Right hindlimb (tissue), 1 donor: ENCODE data around the gene PRRT3.

Experiments
- DNase-seq: peaks from one replicate; pipeline ENCODE4 v3.0.0-alpha.2; 2018

PRRT3 gene

DNA sequence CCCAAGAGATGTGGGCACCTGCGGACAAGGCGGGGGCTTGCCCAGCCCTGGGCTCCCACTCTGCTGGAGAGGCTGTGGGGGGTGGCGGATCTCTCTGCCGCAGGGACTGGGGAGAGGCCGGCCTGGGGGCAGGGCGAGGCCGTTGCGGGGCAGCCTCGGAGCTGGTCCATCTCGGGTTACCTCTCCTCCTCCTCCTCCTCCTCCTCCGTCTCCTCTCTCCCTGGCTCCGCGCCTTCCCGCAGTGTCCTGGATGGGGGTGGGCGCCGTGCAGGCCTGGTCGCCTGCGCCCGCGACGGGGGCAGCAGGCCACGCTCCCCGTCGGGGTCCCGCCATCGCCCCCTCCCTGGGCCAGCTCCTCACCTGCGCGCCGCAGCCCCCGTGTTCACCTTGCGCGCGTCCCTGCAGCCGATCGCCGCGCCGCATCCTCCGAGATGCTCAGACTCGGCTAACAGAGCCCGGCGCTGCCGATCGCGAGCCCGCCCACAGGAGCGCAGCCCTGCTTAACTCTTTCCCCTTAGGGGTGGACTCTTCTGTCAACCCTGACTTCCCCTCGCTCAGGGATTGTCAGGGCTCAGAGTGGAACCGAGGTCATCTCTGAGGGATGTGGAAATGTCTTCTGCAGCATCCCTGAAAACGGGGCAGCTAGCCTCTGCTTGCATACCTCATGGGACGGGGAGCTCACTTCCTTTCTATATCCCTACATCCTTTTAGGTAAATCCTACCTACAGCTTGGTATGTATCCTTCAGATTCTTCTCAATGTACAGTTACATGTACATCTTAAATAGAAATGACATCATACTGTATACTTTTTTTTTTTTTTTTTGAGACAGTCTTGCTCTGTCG is at the start of gene PRRT3:
TSS of gene PRRT3 (minus strand) at position 447 of the 844 bp plus-strand sequence. CDS start 2,293 bp downstream, outside the sequence.
- peak; percentile 55 for DNase-seq

- DNase-seq, result no peak
These were observed 48.5 kb upstream of the PRRT3 start for GRCh38 chr3:10000686-10001085.

DNA sequence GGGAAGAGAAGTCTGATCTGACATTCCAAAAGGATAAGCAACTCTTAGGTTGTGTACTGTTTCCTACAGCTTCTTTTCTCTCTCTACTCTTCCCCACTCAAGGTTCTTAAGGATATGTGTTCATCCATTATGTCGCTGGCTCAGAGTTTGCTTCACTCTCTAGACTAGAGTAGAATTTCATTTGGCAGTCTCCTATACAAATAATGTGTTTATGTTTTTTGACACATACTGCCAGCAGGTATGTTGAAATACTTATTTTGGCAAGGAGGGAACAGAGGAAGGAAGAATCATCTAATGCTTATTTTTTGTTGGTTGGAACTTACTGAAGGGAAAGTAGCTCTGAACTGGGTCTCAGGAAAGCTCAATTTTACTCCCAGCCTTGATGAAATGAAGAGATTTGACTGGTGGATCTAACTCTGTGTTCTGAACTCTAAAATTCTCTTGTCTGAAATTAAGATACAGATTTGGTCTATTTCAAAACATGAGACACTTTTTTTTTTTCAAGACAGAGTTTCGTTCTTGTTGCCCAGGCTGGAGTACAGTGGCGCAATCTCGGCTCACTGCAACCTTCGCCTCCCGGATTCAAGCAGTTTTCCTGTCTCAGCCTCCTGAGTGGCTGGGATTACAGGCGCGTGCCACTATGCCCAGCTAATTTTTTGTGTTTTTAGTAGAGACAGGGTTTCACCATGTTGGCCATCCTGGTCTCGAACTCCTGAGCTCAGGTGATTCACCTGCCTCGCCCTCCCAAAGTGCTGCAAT is 42.1 kb upstream of the PRRT3 start:
- no peak for DNase-seq

DNA sequence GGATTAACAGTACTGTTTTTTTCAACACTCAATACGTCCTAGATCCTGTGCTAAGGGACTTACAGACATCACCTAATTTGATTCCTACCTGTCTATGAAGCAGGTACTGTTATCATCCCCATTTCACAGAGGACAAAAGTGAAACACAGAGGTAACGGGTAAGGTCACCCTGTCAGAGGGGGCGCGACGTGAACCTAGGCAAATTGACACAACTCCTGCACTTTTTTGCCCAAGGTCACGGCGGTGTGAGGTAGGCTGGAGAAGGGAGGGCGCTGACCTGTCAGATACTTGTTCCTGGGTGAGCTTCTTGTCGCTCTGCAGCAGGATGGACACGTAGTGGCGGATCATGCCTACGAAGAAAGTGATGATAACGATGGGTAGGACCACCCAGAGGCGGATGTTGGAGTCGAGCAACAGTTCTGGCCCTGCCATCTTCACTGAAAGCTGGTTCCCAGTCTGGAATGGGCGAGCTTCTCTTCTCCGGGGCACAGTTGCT is 34.1 kb upstream of the PRRT3 start:
- DNase-seq, result no peak

GRCh38 chr3:9980251-9980650 is 28.0 kb upstream of the PRRT3 start:
- no peak for DNase-seq

DNA sequence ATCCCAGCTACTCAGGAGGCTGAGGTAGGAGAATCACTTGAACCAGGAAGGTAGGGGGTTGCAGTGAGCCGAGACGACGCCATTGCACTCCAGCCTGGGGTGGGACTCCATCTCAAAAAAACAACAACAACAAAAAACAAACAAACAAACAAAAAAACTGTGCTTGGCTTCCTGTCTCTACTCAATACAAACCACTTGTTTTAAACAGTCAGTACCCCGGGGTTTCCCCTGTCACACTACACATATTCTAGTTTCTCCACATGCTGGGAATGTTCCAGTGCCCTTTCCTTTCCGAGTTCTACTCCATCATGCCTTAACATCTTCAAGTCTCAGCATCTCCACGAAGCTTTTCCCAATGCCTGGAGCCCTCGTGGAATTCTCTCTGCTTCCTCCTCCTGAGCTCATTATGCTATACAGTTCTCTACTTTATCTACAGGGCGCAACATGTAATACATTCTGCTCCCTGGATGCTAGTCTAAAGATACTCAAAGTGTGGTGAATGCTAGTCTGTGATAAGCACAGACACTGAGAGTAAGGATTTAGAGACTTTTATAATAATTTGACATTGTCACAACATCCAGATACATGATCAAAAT is 26.6 kb upstream of the PRRT3 start:
- no peak for DNase-seq

GRCh38 chr3:9976721-9977709 is 24.8 kb upstream of the PRRT3 start:
- no peak for DNase-seq

DNA sequence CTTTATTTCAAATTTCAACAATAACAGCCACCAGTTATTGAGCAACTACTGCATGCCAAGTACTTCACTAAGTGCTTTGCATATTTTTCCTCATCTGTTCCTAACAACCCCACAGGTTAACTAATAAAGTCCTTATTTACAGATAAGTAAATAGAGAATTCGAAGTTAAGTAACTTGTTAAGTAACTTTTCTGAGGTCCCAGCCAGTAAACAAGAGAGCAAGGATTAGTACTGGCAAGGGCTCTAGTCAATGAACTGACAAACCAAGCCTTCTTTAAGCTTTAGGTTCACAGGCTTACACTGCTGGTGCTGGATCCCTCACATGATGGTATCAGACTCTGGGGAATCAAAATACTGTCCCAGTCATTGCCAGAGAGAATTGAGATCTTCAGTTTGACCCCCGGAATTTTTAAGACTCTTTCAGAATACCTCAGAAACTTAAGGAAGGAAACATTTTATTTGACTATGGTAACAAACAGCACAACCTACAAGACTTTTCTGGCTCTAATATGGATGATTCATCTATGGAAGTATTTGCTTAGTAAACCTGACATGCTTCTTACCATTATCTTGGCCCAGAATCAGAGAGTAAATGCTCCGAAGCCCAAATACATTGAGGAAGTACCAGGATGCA is 17.9 kb upstream of the PRRT3 start:
- DNase-seq, result no peak

- no peak for DNase-seq
These were observed 17.4 kb upstream of the PRRT3 start for GRCh38 chr3:9969632-9970019.

DNA sequence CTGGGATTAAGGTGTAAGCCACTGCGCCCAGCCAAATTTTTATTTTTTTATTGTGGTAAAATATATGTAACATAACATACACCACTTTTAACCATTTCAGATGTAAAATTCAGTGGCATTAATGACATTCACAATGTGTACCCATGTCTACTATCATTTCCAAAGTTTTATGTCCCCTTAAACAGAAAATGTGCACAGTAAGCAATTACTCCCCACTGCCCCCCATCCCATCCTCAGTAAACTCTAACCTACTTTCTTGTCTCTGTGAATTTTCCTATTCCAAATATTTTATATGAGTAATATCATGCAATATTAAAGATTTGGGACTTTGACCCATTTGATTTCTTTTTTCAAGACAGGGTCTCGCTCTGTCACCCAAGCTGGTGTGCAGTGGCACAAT is 14.6 kb upstream of the PRRT3 start:
- no peak for DNase-seq

- no peak for DNase-seq
These were observed 13.1 kb upstream of the PRRT3 start for GRCh38 chr3:9965200-9965875.

GRCh38 chr3:9957214-9957613 is 5.0 kb upstream of the PRRT3 start:
- no peak for DNase-seq

DNA sequence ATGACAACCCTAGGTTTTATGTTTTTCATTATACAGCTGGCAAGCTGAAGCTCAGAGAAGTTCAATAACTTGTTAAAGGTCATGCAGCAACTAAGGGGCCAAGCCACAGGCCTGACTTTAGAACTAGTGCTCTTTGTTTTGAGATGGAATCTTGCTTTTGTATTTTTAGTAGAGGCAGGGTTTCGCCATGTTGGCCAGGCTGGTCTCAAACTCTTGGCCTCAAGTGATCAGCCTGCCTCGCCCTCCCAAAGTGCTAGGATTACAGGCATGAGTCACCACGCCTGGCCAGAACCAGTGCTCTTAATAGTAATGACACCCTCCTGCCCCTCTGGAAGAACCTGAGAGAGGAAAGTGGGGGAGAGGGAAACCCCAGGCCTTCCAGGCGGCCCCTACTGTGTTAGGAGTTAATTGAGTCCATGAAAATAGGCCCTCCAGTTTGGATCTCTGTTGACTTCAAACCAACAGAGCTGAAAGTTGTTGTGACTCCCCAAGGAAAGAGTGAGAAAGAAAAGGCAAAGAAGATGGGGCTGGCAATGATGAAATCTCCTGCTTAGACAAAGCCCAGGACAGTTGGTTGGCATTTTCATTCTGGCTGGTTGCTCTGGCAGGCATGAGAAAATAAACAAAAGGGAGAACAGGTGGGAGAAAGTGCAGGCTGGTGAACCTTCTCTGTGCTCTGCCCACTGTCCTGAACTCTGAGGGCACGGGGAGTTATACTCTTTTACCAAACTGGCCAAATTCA is 3.6 kb upstream of the PRRT3 start:
- DNase-seq, result no peak

DNA sequence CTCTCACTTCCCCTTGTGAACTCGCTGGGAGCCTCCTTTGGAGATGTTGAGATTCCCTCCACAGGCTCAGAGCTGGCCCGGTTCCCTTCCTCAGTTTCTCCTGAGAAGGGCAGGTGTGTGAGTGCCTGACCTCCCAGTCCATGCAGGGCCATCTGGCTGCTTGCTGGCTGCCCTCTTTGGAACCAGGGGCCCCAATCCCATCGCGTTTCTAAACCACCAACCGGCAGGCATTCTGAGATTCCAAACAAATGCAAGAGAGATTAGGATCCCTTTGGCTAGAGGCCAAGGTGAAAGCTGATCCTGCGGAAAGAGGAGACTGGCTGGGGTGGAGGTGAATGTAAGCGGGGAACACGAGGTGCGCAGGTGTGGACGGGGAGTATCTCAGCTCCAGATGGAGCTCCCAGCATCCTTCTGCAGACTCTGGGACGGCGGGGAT is 2.9 kb upstream of the PRRT3 start:
- DNase-seq, result no peak

DNA sequence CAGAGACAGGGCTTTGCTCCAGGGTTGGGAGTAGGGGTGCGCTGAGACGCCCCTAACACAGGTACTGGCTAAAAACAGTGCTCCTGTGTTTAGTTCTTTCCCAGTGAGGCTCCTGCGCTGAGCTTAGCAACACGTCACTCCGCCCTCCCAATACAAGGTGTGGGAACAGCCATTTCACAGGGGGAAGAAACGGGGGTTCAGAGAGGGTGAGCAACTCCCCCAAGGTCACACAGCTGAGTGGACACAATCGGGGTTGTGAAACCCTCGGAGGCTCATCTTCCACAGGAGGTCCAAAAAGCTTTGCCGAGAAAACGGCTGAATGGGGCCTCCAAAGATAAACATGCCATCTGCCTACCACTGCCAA is 628 bp downstream of the PRRT3 start:
- no peak for DNase-seq

DNA sequence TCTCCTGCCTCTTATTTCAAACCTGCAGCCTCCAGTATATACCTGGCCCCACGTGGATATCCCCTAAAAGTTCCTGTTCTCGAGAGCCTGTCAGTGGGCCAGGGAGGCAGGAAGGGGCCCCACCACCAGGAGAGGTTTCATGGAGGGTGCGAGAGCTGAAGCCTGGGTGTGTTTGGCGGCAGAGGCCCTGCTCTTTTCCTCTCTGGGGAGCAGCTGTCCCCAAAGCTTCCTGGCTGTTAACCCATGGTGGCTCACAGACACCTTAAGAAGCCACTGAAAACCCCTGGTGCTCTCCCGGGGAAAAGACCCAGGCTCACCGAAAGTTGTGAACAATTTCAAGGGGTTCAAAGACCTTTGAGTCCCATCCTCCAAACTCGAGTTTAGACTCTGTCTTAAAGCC is 1.1 kb downstream of the PRRT3 start:
- no peak for DNase-seq

DNA sequence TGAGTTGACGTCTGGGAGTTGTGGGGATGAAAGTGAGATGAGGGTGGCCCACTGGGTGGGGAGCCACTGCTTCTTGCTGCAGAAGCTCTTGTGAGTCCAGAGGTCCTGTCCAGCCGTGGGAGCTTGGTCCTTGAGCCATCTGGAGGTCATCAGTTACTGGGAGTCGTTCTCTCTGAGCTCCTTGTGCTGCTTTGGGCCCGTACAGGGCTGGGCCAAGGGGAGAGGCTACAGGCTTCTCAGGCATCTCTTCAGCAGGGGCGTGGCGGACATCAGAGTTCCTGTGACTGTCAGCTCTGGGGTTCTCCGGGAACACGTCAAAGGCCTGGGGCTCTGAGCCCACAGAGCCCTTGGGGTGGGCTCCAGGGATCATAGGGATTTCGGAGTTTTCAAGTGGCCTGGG is 2.6 kb downstream of the PRRT3 start:
- no peak for DNase-seq

- DNase-seq, result no peak
These were observed 3.1 kb downstream of the PRRT3 start for GRCh38 chr3:9949115-9949514.

DNA sequence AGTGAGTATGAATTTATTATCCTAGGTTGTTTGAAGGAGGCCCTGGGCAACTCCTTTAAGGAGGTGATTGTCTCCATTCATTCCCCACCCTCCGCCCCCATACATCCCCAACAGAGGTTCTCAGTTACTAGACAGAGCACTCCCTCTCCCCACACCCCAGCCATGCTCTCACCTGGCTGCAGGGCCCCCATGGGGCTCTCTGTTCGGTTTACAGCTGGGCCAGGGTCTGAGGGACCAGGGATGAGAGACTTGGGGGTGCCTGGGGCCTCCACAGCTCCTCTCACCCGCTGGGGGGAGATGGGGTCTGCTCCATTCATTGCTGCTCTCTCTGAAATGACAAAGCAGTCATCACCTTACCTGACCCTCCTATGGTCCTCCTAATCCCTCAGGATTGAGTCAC is 3.6 kb downstream of the PRRT3 start:
- no peak for DNase-seq
